ENCODE measurements around the gene GFRA4. TPM values are rescaled to one million over a fixed set of nuclear protein-coding genes. Genes with fewer than 3 reads are reported as not detected.

GFRA4 gene
- total RNA-seq, 4 donors from 2014 or later, result not detected

DNA sequence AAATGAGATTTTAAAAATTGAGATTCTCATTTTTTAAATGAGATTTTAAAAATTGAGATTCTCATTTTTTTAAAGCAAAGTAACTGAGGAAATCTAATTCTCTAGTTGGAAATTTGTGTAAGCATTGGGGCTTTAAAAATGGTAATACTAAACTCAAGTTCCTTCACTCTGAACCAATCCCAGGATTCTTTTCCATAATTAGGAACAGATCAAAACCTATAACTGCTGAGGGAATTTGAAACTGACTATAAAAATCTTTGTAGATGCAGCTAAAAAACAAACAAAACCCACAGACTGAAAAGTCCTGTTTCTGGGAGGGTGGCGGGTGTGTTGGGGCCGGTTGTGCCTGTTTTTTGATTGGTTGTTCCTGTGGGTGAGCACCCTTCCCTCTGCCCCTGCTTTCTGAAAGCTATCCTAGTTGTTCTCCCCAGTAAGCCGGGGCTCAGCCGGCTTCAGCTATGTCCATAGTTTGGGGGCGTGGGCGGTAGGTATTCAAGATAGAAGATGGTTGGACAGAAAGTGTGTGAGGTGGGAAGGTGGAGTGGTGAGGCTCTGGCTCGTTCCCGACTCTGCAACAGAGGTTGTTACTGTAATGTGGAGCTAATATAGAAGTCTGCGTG lies 49.3 kb downstream of the GFRA4 start:
- no peak for DNase-seq (ENCODE audit: low spot score)
- no peak for ATAC-seq (ENCODE audit: low FRiP score)

DNA sequence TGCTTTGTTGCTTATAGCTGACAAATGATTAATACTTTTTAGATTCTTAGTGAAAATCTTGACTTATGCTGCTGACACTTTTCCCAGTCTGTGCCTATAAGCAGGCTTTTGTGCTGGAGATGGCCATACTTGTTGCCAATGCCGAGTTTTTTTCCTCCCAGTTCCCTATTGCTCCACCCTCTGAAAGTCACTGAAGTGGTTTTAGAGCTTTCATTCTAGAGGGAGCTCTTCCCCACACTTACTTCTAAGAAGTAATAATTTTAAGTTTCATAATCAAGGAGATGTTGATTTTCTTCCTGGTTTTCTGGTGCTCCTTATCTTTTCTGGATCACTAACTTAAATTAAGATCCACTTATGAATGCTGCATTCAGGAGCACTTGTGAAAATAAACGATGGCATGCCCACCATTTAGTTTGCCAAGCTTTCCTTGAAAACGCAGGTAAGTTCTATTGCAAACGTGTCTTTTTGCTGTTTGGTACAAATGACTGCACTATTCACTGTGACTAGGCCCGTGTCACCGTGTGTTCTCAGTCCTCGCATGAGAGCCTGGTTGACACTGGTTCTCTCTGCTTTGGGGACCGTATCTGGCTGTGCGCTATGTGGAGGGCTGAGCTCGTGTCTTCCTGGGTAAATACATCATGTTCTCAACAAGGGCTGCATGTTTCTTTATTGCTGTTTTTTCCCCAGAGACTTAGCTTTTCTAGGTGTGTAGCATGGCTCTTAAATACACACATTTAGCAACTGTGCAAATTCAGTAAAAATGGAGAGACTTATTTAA lies 50.2 kb downstream of the GFRA4 start:
- no peak for ATAC-seq (ENCODE audit: low FRiP score)
- TF ChIP-seq, protein P1, sequence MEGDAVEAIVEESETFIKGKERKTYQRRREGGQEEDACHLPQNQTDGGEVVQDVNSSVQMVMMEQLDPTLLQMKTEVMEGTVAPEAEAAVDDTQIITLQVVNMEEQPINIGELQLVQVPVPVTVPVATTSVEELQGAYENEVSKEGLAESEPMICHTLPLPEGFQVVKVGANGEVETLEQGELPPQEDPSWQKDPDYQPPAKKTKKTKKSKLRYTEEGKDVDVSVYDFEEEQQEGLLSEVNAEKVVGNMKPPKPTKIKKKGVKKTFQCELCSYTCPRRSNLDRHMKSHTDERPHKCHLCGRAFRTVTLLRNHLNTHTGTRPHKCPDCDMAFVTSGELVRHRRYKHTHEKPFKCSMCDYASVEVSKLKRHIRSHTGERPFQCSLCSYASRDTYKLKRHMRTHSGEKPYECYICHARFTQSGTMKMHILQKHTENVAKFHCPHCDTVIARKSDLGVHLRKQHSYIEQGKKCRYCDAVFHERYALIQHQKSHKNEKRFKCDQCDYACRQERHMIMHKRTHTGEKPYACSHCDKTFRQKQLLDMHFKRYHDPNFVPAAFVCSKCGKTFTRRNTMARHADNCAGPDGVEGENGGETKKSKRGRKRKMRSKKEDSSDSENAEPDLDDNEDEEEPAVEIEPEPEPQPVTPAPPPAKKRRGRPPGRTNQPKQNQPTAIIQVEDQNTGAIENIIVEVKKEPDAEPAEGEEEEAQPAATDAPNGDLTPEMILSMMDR (IDR thresholded peaks at IDR 0.05), result no peak
- DNase-seq (ENCODE audit: low spot score), result no peak

More for the DNA sequence above, 49.3 kb downstream of the GFRA4 start:
- TF ChIP-seq, protein P1 (IDR thresholded peaks at IDR 0.05), result no peak

DNA sequence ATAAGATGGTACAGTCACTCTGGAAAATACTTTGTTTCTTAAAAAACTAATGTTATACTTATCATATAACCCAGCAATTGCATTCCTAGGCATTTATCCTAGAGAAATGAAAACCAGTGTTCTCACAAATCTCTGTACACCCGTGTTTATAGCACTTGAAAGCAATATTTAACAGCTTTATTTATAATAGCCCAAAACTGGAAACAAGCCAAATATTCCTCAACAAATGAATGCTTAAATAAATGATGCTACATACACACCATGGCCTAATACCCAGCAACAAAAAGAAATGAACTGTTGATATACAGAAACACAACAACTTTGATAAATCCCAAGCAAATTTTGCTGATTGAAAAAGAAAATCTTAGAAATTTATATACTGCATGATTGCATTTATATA lies 51.3 kb downstream of the GFRA4 start:
- DNase-seq (ENCODE audit: low spot score) (no peak), ATAC-seq (ENCODE audit: low FRiP score) (no peak)
- TF ChIP-seq, protein P1 (IDR thresholded peaks at IDR 0.05), result no peak

Other genes with a start within 250 kb of the GFRA4 start
- 10 to 100 TPM; 20.2 to 32.9 (median 26.3) TPM for gene ATRN, start 192.4 kb downstream of the GFRA4 start, total RNA-seq
- 10 to 100 TPM; 27.3 to 94.4 (median 51.9) TPM for gene ADAM33, start 18.6 kb upstream of the GFRA4 start, total RNA-seq
- gene SIGLEC1, start 49.2 kb upstream of the GFRA4 start, total RNA-seq, result 10 to 100 TPM; 14.2 to 57.5 (median 27.5) TPM
- 10 to 100 TPM in 2 of 4 donors, 1 to 10 TPM in 2; 7.7 to 58.2 (median 19.3) TPM for gene HSPA12B, start 69.3 kb upstream of the GFRA4 start, total RNA-seq
- gene ADISSP, start 104.4 kb upstream of the GFRA4 start, total RNA-seq, result 10 to 100 TPM; 19.7 to 32.3 (median 30.3) TPM
- under 1 TPM in 1 of 4 donors, not detected in 3; 0.56 TPM for gene SPEF1, start 118.0 kb upstream of the GFRA4 start, total RNA-seq
- gene CENPB, start 123.3 kb upstream of the GFRA4 start, total RNA-seq, result 10 to 100 TPM; 52.2 to 98.4 (median 76.8) TPM
- gene CDC25B, start 132.9 kb upstream of the GFRA4 start, total RNA-seq, result 10 to 100 TPM; 11.7 to 44.3 (median 25.6) TPM
- 10 to 100 TPM; 10.9 to 19.2 (median 11.4) TPM for gene AP5S1, start 157.1 kb upstream of the GFRA4 start, total RNA-seq
- gene MAVS, start 183.4 kb upstream of the GFRA4 start, total RNA-seq, result 10 to 100 TPM; 21.8 to 37.8 (median 29.7) TPM
- gene PANK2, start 226.0 kb upstream of the GFRA4 start, total RNA-seq, result 10 to 100 TPM; 32.8 to 45.0 (median 39.7) TPM

Measured in omental fat pad (tissue), 4 donors.